ENCODE results near the gene RPS5. TPM values are rescaled to one million over a fixed set of nuclear protein-coding genes. Genes with fewer than 3 reads are reported as not detected.
A peak's percentile ranks its signal among the peaks of the same experiment; 100 is the strongest.

Gene RPS5
- total and polyA plus RNA-seq, 9 of the 15 experiments (the other 6 are each of a cell fraction or from before 2014, with no cell fraction given): 1,228 to 3,570 (median 2,484) TPM

DNA sequence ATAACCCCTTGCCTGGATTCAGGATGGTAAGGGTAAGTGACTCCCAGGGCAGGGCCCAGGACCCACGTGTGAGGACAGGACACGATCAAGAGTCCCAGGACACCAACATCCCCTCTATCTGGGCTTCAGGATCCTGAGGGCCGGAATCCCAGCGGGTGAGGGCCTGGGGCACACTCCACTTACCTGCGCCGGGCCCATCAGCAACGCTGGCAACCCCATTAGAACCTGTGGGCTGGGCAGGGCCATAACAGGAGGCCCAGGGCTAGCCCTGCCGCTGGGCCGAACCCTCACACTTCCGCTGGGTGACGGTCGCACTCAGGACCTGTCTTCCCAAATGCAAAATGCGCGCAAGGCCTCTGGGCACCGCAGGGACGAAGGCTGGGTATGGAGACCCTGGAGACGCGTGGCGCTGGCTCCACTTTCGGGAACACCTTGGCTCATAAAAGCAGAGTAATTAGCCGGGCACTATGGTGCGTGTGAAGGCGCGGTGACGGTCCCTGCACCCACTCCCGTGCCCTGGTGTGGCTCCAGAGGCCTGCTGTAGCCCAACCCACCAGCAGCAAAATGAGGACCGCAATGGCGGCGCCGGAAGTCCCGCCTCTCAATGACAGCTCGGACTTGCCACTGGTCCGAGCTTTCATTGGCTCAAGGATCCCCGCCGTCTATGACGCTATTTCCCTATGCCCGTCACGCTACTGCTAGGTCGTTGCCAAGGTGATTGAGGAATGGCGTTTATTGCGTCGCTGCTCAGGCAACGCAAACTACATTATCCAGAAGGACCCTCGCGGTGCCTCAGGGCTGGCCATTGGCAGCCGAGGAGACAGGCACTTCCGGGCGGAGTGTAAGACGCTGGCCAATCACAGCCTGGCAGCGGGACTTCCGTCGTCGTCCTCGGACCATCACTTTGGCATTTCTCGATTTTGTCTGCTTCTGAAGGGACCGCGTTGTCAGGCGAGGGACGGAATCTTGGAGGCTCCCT is 52.8 kb downstream of the RPS5 start, which contains the start of gene ZNF132:
Gene ZNF132, minus strand, starts transcription at position 578 of the 979 bp plus-strand sequence. Its CDS starts 332 bp downstream, at position 246.
- no peak for FAIRE-seq
- no peak within 1 kb of the TSS for H3K4me3 ChIP-seq
- peaks cover 7% of the 10 kb centered on the region for H3K9me3 ChIP-seq (replicated peaks; ENCODE audit: control insufficient read depth, insufficient read depth, low read depth, low read length)
- H3K9me1 ChIP-seq (ENCODE audit: control insufficient read depth, insufficient read depth, low read length): no peaks in the 10 kb centered on the region
- in situ Hi-C loops (cut with MboI) (no loop called here), intact Hi-C loops (cut with micrococcal nuclease) (no loop called here)
- H3K4me1 ChIP-seq (replicated peaks in 1 of 2; ENCODE audit: control insufficient read depth in 2 of 2, insufficient read depth in 2 of 2, low read length in 2 of 2): peaks cover 0 to 12% of the 10 kb centered on the region in 2 experiments; a peak in 1 of 5 replicates
- no peak within 1 kb of the TSS for H2AFZ ChIP-seq (ENCODE audit: low read depth, low read length)
- TF ChIP-seq DDX20 (tag; IDR thresholded peaks at IDR 0.05; ENCODE audit: low read depth): no peak
- TF ChIP-seq THAP7 (CRISPR knock-in tag; IDR thresholded peaks at IDR 0.05): no peak
- 0 out of 2 replicates have a peak, but pooled peaks have one; percentile 37 for TF ChIP-seq POLR2G (IDR thresholded peaks at IDR 0.05; ENCODE audit: low read depth, low read length)
- TF ChIP-seq TFAM (CRISPR knock-in tag; conservative IDR thresholded peaks at IDR 0.05): no peak
- no peak for TF ChIP-seq HDGF (IDR thresholded peaks at IDR 0.05)
- no peak for TF ChIP-seq RFX7 (CRISPR knock-in tag; IDR thresholded peaks at IDR 0.05)
- TF ChIP-seq YY1 (IDR thresholded peaks at IDR 0.05; ENCODE audit: borderline replicate concordance in 1 of 3, control insufficient read depth in 1 of 3, extremely low read depth in 1 of 3, insufficient read depth in 3 of 3, insufficient read length in 1 of 3, insufficient replicate concordance in 2 of 3, low read depth in 1 of 3, low read length in 2 of 3): peak in 1 of 3 experiments; percentile 59
- TF ChIP-seq HDAC6 (IDR thresholded peaks at IDR 0.05; ENCODE audit: low read depth, low read length): no peak
- ChIA-PET POLR2A (no interaction called here), CTCF (ENCODE audit: low intra/inter-chr PET ratio) (no interaction called here)
- no peak for DNase-seq (ENCODE audit: extremely low read depth in 1 of 4, low spot score in 3 of 4)
- no peaks in the 10 kb centered on the region for H3K27me3 ChIP-seq (ENCODE audit: control insufficient read depth in 2 of 2, insufficient read depth in 2 of 2, low read length in 2 of 2)
- H3K79me2 ChIP-seq (ENCODE audit: control insufficient read depth, insufficient read depth, low read length): no peaks in the 10 kb centered on the region
- H3K27ac ChIP-seq (ENCODE audit: extremely low read depth, low read depth, low read length): no peak within 1 kb of the TSS
- no peak for ATAC-seq
- no peaks in the 10 kb centered on the region for H4K20me1 ChIP-seq (replicated peaks; ENCODE audit: control insufficient read depth, insufficient read depth, low read length)
- H3K4me2 ChIP-seq (ENCODE audit: insufficient read depth, low read length): no peak within 1 kb of the TSS
- BruUV-seq (replicated peaks): no TSS peak
- WGBS (ENCODE audit: insufficient coverage, low coverage, missing lambda C conversion rate): 58% methylated on average over 56 of the region's 59 CpGs
- no peaks in the 10 kb centered on the region for H3K36me3 ChIP-seq (ENCODE audit: control insufficient read depth, insufficient read depth, low read length)
- no peak within 1 kb of the TSS for H3K9ac ChIP-seq (ENCODE audit: insufficient read depth in 1 of 2, low read depth in 2 of 2, low read length in 2 of 2)
